Gastrocnemius medialis (tissue), 4 donors: ENCODE results near the gene CRYM. TPM values are rescaled to one million over a fixed set of nuclear protein-coding genes. Genes with fewer than 3 reads are reported as not detected.
"Not testable (repeated sequence)": the region's sequence is repeated elsewhere in the genome, so short reads cannot be mapped to it uniquely, and the experiment has no call there.

Source experiments
- ATAC-seq, 2 donors: fragments of 150-250 bp; one replicate each; pipeline ENCODE4 v1.9.1; 2016
- DNase-seq, 2 donors: peaks; one replicate each; pipeline ENCODE4 v3.0.0-alpha.2; 2019
- H3K27ac ChIP-seq, 4 donors: fragments of 200-600 bp; sonication (generic); 1 replicate in 1 of 4; 2 replicates in 3 of 4; pipeline ENCODE4 v1.5.1; 2016 to 2018; ENCODE audit warnings: mild to moderate bottlenecking in 2 of 4, moderate library complexity in 1 of 4
- H3K27me3 ChIP-seq, 3 donors: fragments of 200-600 bp; sonication (generic) in 2 of 3; 1 replicate in 1 of 3; 2 replicates in 2 of 3; pipeline versions ENCODE4 v1.5.1 to v1.6.0; 2016 to 2019; ENCODE audit warnings: mild to moderate bottlenecking in 1 of 3, moderate library complexity in 1 of 3
- H3K36me3 ChIP-seq, 2 donors: fragments of 200-600 bp; sonication (generic) in 1 of 2; one replicate each; pipeline ENCODE4 v1.5.1; 2017 to 2018
- H3K4me1 ChIP-seq, 2 donors: fragments of 200-600 bp; sonication (generic) in 1 of 2; one replicate each; pipeline ENCODE4 v1.5.1; 2016 to 2017; ENCODE audit warnings: mild to moderate bottlenecking in 2 of 2
- H3K4me3 ChIP-seq, 4 donors: fragments of 200-600 bp; sonication (generic) in 3 of 4; 1 replicate in 1 of 4; 2 replicates in 3 of 4; pipeline ENCODE4 v1.5.1; 2016 to 2019; ENCODE audit warnings: mild to moderate bottlenecking in 2 of 4
- H3K9me3 ChIP-seq, 3 donors: fragments of 200-600 bp; sonication (generic) in 2 of 3; 1 replicate in 1 of 3; 2 replicates in 2 of 3; pipeline ENCODE4 v1.5.1; 2016 to 2019
- CTCF ChIP-seq, 5 experiments: fragments of 450-650 bp in 3 of 5; fragments of 200-600 bp in 2 of 5; sonication (generic) in 2 of 5; IDR thresholded peaks in 4 of 5; conservative IDR thresholded peaks in 1 of 5; 1 replicate in 4 of 5; 2 replicates in 1 of 5; pipeline ENCODE4 v1.5.1; 2016 to 2019; ENCODE audit warnings: antibody characterized with exemption in 5 of 5, mild to moderate bottlenecking in 3 of 5, moderate library complexity in 3 of 5
- POLR2A ChIP-seq, 2 donors: fragments of 450-650 bp; IDR thresholded peaks; one replicate each; pipeline ENCODE4 v1.6.1; 2017; ENCODE audit warnings: antibody characterized with exemption in 2 of 2, mild to moderate bottlenecking in 2 of 2, moderate library complexity in 2 of 2
- in situ Hi-C, 4 donors: fragments of 200-750 bp; cut with MboI; loops; one replicate each; pipeline versions ENCODE4 v1.15.0 to v1.8.0; 2017; ENCODE audit warnings: low sequenced_read_pairs in 4 of 4
- intact Hi-C: fragments of 100-400 bp; cut with DNase I; formaldehyde crosslinking; loops from one replicate; pipeline ENCODE4 v1.15.1; 2023; ENCODE audit warnings: low total_unique reads
- total RNA-seq, 4 donors: library from RNA; depleted of rRNA; stranded (reverse); fragments of >200 nt; gene quantifications; one replicate each; pipeline versions ENCODE4 v1.1.0 to v1.2.3, GENCODE V29; 2016

Gene CRYM
- total RNA-seq, 4 donors from 2014 or later, result not detected

GRCh38 chr16:21321736-21322135, 43.6 kb upstream of the CRYM start:
- intact Hi-C loops (no loop called here), in situ Hi-C loops (no loop called here)
- ATAC-seq (no peak), DNase-seq (no peak)
- Histone ChIP-seq H3K27ac (no peak overlapping the region), H3K4me1 (no peaks in the 10 kb centered on the region), H3K27me3 (no peaks in the 10 kb centered on the region), H3K36me3 (no peaks in the 10 kb centered on the region), H3K9me3 (no peaks in the 10 kb centered on the region), H3K4me3 (no peak overlapping the region)
- TF ChIP-seq POLR2A (IDR thresholded peaks at IDR 0.05), result no peak
- no peak for TF ChIP-seq CTCF (IDR thresholded peaks at IDR 0.05 in 4 of 5, conservative IDR thresholded peaks at IDR 0.05 in 1 of 5)

- TF ChIP-seq POLR2A (IDR thresholded peaks at IDR 0.05) (no peak), CTCF (IDR thresholded peaks at IDR 0.05 in 4 of 5, conservative IDR thresholded peaks at IDR 0.05 in 1 of 5) (no peak)
- H3K27ac ChIP-seq, result no peak overlapping the region
- DNase-seq (no peak), ATAC-seq (no peak)
- no peaks in the 10 kb centered on the region for H3K36me3 ChIP-seq
- H3K9me3 ChIP-seq, result no peaks in the 10 kb centered on the region
- peaks cover 0 to 3% (median 0%) of the 10 kb centered on the region in 3 donors for H3K27me3 ChIP-seq
- no peak overlapping the region for H3K4me3 ChIP-seq
- intact Hi-C loops (no loop called here), in situ Hi-C loops (no loop called here)
- H3K4me1 ChIP-seq, result no peaks in the 10 kb centered on the region
These were observed 36.2 kb upstream of the CRYM start for GRCh38 chr16:21314339-21314738.

- in situ Hi-C loops, ATAC-seq: not testable (repeated sequence)
These were observed 34.8 kb upstream of the CRYM start for GRCh38 chr16:21312863-21313372.

GRCh38 chr16:21312046-21312445, 34.0 kb upstream of the CRYM start:
- in situ Hi-C loops, ATAC-seq, H3K9me3 ChIP-seq, H3K4me1 ChIP-seq, intact Hi-C loops, H3K27me3 ChIP-seq, H3K4me3 ChIP-seq, H3K36me3 ChIP-seq, DNase-seq, H3K27ac ChIP-seq: not testable (repeated sequence)

More at GRCh38 chr16:21312863-21313372, 34.8 kb upstream of the CRYM start:
- DNase-seq, intact Hi-C loops, H3K9me3 ChIP-seq, H3K4me1 ChIP-seq, H3K27me3 ChIP-seq, H3K27ac ChIP-seq, H3K4me3 ChIP-seq, H3K36me3 ChIP-seq: not testable (repeated sequence)

GRCh38 chr16:21306712-21307111, 28.6 kb upstream of the CRYM start:
- ATAC-seq, H3K27ac ChIP-seq, in situ Hi-C loops, H3K9me3 ChIP-seq, intact Hi-C loops, H3K36me3 ChIP-seq, H3K27me3 ChIP-seq, H3K4me1 ChIP-seq, DNase-seq, H3K4me3 ChIP-seq: not testable (repeated sequence)

GRCh38 chr16:21302898-21303528, 24.9 kb upstream of the CRYM start:
- Histone ChIP-seq H3K27ac (no peak overlapping the region), H3K36me3 (no peaks in the 10 kb centered on the region), H3K27me3 (peaks cover 0 to 5% (median 0%) of the 10 kb centered on the region in 3 donors), H3K4me1 (no peaks in the 10 kb centered on the region), H3K4me3 (no peak overlapping the region), H3K9me3 (no peaks in the 10 kb centered on the region)
- in situ Hi-C loops (no loop called here), intact Hi-C loops (no loop called here)
- ATAC-seq (no peak), DNase-seq (no peak)
- TF ChIP-seq POLR2A (IDR thresholded peaks at IDR 0.05) (peak in 1 of 2 donors; percentile 10), CTCF (IDR thresholded peaks at IDR 0.05 in 4 of 5, conservative IDR thresholded peaks at IDR 0.05 in 1 of 5) (no peak)
